Fibroblast of villous mesenchyme (primary cell): Measurements from ENCODE around the gene CGN. TPM values are rescaled to one million over a fixed set of nuclear protein-coding genes. Genes with fewer than 3 reads are reported as not detected.

Source experiments
- DNase-seq: peaks from one replicate; pipeline ENCODE4 v3.0.0-alpha.2; 2010; ENCODE audit warnings: low read depth
- H3K4me3 ChIP-seq: 2 replicates; pipeline ENCODE4 v1.5.1; 2011; ENCODE audit warnings: low read depth, mild to moderate bottlenecking, low read length
- total RNA-seq: library from RNA; depleted of rRNA; stranded (reverse); fragments of >200 nt; gene quantifications from 2 replicates; pipeline ENCODE4 v1.2.3, GENCODE V29; 2012
- TF ChIP-seq, protein P1 (sequence below): IDR thresholded peaks from 2 replicates; pipeline ENCODE4 v1.5.1; 2012; ENCODE audit warnings: low read depth, mild to moderate bottlenecking, low read length; ENCODE audit not compliant: insufficient read depth

CGN gene
- total RNA-seq, 1 donor, result not detected

DNA sequence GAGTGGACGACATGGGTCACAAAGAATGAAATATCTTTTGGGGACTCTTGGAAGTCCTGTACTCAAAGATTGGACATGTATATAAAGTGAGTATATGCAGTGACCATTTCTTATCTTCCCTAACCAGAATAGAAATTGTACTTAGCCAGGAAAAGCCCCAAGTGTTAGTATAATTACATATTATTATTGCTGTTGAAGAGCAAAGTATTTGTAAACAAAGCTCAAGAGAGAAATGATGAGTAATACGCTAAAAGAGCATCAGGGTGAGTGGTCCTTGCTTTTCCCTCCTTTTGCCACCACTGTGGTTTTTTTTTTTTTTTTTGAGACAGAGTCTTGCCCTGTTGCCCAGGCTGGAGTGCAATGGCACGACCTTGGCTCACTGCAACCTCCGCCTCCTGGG lies 6.4 kb upstream of the CGN start:
- no peak for DNase-seq
- TF ChIP-seq, protein P1, sequence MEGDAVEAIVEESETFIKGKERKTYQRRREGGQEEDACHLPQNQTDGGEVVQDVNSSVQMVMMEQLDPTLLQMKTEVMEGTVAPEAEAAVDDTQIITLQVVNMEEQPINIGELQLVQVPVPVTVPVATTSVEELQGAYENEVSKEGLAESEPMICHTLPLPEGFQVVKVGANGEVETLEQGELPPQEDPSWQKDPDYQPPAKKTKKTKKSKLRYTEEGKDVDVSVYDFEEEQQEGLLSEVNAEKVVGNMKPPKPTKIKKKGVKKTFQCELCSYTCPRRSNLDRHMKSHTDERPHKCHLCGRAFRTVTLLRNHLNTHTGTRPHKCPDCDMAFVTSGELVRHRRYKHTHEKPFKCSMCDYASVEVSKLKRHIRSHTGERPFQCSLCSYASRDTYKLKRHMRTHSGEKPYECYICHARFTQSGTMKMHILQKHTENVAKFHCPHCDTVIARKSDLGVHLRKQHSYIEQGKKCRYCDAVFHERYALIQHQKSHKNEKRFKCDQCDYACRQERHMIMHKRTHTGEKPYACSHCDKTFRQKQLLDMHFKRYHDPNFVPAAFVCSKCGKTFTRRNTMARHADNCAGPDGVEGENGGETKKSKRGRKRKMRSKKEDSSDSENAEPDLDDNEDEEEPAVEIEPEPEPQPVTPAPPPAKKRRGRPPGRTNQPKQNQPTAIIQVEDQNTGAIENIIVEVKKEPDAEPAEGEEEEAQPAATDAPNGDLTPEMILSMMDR, result no peak
- no peak overlapping the region for H3K4me3 ChIP-seq

GRCh38 chr1:151508833-151509232 lies 2.4 kb upstream of the CGN start:
- TF ChIP-seq, protein P1, result no peak
- no peak for DNase-seq
- no peak overlapping the region for H3K4me3 ChIP-seq

DNA sequence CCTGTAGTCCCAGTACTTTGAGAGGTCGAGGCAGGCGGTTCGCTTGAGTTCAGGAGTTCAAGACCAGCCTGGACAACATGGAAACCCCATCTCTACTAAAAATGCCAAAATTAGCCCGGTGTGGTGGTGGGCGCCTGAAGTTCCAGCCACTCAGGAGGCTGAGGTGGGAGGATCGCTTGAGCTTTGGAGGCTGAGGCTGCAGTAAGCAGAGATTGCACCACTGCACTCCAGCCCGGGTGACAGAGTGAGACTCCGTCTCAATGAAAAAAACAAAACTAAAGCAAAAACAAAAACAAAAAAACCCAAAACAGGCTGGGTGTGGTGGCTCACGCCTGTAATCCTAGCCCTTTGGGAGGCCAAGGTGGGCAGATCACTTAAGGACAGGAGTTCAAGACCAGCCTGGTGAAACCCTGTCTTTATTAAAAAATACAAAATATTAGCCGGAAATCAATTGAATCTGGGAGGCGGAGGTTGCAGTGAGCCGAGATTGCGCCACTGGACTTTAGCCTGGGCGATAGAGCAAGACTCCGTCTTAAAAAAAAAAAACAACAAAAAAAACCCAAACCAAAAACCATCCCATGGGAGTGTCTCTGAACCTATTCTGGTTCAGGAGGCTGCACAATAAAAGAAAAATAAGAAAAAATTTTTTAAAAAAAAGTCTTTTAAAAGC lies 1.7 kb upstream of the CGN start:
- TF ChIP-seq, protein P1, result no peak
- H3K4me3 ChIP-seq, result no peak overlapping the region
- no peak for DNase-seq

DNA sequence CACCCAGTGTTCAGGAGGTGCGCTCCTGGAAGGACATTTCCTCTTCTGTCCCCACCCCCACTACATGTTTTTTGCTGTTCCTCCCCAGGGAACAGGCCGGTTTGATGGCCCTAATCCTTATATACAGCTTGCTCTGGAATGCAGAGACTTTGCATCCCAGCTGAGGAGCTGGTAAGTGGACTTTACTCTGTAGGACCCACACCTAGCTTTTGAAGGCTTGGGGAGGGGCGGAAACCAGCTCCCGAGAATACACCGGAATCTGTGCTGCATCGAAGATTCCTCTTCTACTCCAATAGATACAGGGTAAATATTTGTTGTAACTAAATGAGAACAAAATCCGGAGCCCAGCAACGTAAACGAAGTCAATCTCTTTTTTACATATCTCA lies 1.2 kb upstream of the CGN start:
- no peak overlapping the region for H3K4me3 ChIP-seq
- DNase-seq, result no peak
- TF ChIP-seq, protein P1, result no peak

- H3K4me3 ChIP-seq, result peak overlapping the region; percentile 55
- TF ChIP-seq, protein P1, result no peak
- DNase-seq, result no peak
These were observed 602 bp upstream of the CGN start for GRCh38 chr1:151510614-151510956.

DNA sequence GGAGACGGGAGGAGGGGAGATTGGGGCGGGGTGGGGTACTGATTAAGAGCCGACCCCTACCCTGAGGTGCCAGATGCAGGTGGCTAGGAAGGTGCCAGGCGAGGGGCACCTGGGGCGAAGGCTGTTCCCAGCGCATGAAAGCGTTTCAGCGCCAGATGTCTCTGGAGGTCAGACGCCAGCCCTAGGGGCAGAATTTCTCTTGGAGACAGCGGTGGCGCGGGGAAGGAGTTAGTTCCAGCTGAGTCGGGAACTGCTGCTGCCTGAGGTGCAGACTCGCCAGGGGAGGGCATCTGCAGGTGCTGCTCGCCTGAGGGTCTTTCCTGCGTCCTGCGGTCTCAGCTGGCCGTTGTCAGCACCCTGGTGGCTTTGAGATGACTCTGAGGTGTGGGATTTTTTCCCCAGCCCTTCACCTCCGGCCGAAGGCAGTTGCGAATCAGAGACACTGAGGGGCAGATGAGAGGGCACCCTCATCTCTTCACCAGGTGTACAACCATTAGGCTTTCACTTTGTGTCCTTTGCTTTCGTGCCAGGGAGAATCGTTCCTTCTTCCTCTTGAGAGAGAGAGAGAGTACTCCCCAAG lies 539 bp downstream of the CGN start:
- peak overlapping the region; percentile 55 for H3K4me3 ChIP-seq
- DNase-seq, result no peak
- TF ChIP-seq, protein P1, result no peak

DNA sequence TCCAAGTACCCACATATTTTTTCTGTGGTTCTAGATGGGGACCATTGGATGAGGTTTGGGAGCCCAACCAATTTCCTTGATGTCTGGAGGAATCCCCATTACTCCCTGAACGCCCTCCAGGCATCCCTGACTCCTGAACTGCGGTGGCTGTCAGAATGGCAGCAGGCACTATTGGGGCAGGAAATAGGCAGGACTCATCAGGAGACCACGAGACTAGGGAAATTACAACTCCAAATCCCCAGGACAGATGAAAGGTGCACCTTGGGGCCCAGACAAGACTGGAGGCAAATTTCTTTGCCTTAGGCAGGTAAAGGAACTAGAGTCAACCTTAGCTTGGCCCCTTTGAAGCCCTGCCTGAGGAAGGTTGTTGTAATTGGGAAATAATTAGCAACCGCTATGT lies 1.1 kb downstream of the CGN start:
- no peak for DNase-seq
- TF ChIP-seq, protein P1, result no peak
- H3K4me3 ChIP-seq, result no peak overlapping the region
